OCI-LY3 (cell line): ENCODE measurements around the gene CEP76.

Experiments
- CTCF ChIP-seq: fragments of 200-600, 300-600 bp; sonication (generic); IDR thresholded peaks from 2 replicates; pipeline ENCODE4 v1.5.1; 2014; ENCODE audit warnings: antibody characterized with exemption, low read length, low read depth
- EZH2phosphoT487 ChIP-seq: fragments of 200-600 bp; shearing (Covaris generic); IDR thresholded peaks from 2 replicates; pipeline ENCODE4 v1.6.1; 2018; ENCODE audit warnings: antibody characterized with exemption, mixed run types, low read depth

GRCh38 chr18:12751891-12752290 is 49.4 kb upstream of the CEP76 start:
- TF ChIP-seq CTCF: no peak
- no peak for TF ChIP-seq EZH2phosphoT487
